NCI-H2196 (cell line): ENCODE data around the gene LRCH1.
"Not testable (repeated sequence)": the region's sequence is repeated elsewhere in the genome, so short reads cannot be mapped to it uniquely, and the experiment has no call there.

Source experiments
- DNase-seq: peaks from one replicate; lab custom pipeline; 2025; ENCODE audit not compliant: unreplicated experiment; lab: John Stamatoyannopoulos, UW

LRCH1 gene, protein sequence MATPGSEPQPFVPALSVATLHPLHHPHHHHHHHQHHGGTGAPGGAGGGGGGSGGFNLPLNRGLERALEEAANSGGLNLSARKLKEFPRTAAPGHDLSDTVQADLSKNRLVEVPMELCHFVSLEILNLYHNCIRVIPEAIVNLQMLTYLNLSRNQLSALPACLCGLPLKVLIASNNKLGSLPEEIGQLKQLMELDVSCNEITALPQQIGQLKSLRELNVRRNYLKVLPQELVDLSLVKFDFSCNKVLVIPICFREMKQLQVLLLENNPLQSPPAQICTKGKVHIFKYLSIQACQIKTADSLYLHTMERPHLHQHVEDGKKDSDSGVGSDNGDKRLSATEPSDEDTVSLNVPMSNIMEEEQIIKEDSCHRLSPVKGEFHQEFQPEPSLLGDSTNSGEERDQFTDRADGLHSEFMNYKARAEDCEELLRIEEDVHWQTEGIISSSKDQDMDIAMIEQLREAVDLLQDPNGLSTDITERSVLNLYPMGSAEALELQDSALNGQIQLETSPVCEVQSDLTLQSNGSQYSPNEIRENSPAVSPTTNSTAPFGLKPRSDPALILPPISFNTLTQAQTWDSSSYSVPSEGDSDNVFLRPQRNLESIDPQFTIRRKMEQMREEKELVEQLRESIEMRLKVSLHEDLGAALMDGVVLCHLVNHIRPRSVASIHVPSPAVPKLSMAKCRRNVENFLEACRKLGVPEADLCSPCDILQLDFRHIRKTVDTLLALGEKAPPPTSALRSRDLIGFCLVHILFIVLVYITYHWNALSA

DNA sequence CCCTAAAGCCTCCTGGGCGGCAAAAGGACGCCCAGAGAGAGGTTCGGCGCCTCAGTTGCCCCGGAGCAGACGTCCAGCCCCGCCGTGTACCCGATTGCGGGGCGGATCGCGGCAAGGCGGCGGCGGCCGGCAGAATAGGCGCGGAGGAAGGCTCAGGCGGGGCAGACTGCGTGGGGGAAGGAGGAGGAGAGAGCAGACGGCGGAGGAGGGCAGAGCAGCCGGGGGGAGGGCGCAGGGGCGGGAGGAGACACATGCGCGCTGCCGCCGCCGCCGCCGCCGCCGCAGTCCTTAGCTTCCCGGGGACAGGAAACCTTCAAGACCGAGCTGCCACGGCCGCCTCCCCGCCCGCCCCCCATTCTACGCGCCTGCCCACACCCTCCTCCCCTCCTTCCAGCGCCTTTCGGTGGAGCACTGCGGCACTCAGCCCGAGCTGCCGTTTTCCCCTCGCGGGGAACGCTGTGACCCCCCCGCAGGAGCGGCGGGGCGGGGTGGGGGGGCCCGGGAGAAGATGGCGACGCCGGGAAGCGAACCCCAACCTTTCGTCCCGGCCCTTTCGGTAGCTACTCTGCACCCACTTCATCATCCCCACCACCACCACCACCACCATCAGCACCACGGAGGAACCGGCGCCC lies at the start of gene LRCH1:
Gene LRCH1, plus strand, starts transcription at position 282 of the 632 bp plus-strand sequence. Its CDS starts 227 bp downstream, at position 509.
- DNase-seq = peak; percentile 55

DNA sequence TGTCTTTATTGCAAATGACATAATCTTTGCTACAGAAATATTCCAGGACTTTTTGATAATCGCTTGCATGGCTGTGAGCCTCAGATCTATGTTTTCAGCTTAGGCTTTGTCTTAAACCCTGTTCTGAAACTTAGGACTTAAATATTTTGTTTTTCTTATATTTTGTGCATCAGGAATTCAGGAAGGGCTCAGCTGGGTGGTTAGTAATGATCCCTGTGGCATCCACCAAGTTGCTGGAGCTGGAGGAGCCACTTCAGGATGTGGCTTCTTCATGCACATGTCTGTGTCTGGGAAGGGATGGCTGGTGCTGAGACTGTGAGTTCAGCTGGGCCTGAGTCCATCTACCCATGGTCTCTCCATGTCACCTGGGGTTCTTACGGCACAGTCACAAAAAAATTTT lies 48.9 kb upstream of the LRCH1 start:
- no peak for DNase-seq

DNA sequence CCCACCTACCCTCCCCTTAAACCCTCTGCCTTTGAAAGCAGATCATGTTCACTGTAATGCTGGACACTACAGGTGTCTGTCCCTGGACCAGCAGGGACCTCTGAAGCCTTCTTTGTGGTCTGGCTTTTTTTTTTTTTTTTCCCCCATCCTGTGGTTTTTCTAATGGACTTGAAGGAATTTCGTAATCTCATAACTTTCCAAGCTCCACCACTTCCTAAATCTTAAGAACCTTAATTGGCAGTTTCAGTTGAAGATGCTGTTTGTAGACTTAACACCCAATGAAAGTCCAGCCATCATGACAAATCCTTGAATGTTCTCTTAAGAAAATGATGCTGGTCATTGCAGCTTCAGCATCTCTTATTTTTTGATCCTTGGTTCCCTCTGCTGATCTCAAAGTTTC lies 45.0 kb upstream of the LRCH1 start:
- no peak for DNase-seq

DNA sequence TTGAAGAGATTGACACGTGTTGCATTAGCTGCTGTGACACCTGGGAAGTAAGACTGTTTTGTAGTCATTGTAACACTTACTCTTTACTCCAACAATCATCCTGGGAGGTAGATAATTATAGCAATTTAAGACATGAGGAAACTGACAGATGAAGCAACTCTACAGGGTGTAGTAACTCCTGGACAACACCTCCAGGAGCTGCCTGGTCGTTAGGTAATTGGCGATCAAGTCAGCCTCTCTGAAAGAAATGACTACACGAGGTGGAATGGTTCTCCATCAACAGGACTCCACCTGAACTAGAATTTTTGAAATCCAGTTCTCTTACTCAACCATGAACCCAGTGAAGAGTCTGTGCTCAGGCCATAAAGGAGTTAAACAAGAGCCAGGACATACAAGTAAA lies 43.0 kb upstream of the LRCH1 start:
- no peak for DNase-seq

DNA sequence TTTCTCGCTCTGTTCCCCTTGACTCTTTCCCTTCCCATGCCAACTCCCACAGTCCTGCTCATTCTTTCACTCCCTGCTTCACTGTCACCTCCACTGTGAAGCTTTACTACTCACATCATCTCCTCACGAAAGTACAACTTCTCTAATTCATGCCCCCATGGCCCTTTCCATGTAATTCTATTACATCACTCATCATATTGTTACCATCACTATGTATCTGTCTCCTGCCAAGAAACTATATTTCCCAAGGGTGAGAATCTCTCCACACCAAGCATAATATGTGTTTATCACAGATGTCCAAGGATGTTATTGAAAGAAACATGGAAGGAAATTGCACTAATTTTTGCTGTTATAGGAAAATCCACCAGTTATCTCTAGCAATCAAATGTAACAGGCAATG lies 37.2 kb upstream of the LRCH1 start:
- no peak for DNase-seq

DNA sequence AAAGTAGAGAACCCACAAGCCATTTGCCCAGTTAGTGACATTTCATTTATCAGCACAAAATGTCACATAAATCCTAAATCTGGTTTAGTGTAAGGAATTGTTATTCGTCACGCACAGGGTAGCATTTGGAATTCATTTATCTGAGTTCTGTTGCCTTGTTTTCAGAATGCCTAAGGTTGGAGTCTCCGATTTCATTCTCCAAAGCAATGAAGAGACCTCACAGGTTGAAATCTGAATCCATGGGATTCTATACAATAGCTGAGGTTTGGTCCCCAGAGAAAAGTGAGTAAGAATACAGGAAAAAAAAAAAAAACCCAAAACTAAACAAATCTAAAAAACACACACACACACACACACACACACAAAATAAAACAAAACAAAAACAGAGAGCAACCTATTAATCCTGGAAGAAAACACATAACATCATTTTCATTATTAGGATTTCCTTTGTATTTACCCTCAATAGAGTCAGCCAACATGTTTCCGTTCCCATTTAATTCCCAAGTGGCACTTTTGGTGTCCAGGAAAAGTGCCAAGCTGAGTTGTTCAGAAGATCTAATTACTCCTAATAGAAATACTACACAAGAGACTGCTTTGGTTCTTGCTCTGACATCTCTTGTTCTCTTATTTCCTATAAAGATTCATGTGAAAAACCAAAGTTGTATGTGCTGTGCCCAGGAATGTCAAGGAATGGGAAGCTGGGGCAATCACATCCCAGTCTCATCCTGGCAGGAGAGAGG lies 36.2 kb upstream of the LRCH1 start:
- peak; percentile 10 for DNase-seq

DNA sequence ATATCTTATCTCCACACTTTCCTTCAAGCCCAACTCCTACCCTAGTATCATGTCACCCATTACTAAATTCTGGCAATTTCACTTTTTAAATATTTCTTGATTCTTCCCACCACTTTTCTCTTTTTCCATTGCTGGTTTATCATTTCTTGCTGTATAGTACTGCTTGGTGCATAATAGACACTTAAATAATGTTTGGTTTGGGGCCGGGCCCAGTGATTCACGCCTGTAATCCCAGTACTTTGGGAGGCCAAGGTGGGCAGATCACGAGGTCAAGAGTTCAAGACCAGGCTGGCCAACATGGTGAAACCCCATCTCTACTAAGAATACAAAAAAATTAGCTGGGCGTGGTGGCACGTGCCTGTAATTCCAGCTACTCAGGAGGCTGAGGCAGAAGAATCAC lies 35.2 kb upstream of the LRCH1 start:
- DNase-seq = not testable (repeated sequence)

DNA sequence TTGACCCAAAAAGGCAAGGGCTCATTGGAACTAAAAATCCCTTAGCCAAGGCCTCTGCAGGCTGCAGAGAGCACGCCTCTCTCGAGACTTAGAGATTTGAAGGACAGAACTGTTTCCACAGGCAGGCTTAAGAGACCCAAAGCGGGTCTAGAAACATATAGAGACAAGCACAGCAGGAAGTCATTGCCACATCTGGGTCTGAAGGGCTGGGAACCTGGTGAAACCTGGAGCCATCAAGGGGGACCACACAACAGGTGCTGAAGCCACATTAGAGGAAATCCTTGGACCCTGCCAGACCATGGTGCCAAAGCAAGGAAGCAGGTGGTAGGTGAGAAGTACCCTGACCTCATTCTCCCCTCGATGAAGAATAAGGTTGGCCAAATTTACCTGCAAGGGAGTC lies 33.8 kb upstream of the LRCH1 start:
- DNase-seq = no peak

DNA sequence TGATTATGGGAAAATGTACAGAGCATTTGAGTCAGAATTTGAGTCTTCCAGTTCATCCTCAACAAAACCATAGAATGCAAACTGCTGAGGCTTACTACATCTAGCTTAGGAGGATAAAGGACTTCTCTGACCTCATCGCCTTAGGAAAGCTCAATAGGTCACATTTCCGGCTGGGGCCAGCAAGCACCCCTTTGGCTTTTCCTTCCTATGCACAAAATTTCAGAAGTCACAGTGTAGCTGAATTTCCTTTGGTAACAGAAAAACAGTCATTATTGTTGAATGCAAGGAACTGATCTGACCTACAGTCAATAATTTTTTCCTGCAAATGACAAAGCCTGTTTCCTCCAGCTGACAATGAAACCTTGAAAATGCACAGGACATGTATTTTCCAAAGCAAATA lies 32.8 kb upstream of the LRCH1 start:
- DNase-seq = no peak

DNA sequence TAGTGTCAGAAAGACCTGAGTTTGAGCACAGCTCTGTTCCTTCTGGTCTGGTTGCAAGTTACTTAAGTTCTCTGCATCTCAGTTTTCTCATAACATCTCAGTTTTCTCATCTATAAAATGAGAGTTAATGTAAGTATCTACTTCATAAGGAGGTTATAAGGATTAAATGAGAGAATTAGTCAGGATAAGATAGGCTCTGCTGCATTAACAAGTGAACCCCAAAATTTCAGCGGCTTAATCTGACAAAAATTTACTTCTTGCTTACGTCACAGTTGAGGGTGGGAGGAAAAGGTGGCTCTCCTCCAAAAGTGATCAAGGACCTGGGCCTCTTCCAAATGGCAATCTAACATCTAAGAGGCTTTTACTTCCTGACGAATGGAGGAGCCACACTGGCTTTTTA lies 31.5 kb upstream of the LRCH1 start:
- no peak for DNase-seq

DNA sequence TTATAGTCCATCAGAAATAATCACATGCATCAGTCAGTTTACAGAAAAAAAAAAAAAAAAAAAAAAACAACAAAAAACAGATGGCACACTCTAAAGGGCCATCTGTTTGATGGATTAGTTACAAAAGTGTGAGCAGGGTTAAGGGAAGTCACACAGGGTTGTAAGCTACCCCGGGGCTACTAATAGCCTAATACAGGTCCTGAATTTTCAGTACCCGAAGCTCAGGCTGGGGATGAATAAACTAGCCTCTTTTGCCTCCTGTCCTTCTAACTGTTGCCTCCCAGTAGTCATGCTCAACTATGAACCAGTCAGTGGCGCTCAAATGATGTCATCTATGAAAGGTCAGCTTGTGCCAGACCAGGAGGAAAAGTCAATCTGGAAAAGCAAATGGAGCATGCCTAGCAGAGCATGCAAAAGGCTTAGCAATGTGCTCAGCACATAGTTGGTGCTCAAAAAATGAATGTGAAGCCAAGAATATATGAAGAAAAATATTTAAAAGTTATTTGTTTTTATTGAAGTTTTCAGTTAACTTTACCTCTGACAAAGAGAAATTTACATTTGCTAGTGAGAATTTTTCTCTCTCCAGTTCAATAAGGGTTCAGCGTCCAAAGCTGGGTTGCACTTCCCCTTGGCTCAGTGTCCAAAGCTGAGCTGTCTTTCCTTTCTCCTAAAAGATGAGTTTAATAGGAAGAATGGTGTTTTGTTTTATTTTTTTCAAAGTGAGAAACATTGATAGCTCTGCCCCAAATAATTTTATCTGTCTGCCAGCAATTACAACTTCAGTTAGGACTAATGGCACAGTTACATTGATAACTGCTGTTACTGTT lies 30.8 kb upstream of the LRCH1 start:
- DNase-seq = no peak

DNA sequence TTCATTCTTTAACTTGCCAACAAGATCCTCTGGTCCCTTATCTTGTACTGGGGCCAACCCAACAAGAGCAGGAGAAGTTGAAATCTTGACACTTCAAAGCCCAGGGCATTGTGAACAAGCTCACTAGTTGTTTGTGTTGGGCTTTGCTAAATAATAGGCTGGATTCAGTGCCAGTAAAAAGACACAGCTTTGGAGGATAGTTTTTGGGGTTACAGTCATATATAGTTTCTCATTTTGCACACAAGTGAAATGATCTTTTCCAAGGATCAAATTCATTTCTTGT lies 30.3 kb upstream of the LRCH1 start:
- DNase-seq = no peak

DNA sequence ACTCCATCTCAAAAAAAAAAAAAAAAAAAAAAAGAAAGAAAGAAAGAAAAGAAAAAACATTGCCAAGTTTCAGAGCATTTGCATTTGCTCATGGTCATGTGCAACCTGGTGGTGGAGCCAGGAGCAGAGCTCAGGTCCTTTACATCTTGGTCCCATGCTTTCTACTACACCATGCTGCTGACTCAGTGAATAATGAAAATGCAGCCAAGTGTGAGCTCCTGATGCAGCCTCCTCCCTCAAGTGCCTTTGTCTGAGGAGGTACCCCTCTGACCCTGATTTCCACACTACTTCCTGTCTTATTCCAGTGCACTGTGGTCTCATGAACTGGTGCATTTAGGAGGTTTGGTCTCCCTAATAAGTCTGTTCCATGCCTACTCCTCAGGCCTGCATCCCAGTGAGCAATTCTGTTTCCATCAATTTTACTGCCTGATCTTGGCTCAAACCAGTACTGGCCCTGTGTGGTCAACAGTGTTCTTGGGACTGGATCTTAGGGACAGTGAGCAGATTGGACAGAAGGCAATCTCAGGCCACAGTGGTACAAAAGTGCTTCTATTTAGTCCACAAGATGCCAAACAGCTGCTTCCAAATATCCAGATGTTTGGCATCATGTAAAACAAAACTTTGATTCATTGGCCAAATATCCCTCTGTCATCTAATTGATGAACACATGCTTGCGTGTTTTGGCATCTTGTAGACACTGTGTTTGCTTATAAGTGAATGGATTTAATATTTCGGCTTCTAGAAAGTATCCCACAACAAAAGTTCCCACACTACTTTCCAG lies 28.8 kb upstream of the LRCH1 start:
- no peak for DNase-seq

DNA sequence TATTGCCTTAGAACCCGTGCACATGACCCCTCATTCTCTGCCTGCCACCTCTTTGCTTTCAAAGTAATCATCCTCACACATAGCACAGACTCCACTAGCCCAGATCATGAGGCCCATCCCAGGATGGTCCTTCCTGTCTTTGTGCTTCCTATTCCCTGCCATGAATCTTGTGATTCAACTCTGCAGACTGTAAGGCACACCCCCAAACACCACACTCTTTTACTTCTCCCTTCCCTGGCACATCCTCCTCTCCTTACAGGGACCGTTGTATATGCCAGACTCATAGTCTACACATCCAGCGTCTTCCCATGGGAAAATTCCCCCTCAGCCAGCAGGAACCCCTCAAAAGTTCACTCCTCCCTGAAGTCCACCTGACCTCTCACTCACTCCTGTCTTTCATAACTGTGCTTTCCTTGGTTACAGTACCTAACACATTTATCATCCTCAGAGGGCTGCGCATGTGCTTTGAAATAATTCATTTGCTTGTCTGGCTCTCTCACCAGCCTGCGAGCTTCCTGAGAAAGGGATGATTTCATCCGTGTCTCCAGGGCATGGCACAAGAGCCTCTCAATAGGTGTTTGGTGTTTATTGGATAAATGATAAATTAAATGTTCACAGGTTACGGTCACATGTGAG lies 26.8 kb upstream of the LRCH1 start:
- no peak for DNase-seq

DNA sequence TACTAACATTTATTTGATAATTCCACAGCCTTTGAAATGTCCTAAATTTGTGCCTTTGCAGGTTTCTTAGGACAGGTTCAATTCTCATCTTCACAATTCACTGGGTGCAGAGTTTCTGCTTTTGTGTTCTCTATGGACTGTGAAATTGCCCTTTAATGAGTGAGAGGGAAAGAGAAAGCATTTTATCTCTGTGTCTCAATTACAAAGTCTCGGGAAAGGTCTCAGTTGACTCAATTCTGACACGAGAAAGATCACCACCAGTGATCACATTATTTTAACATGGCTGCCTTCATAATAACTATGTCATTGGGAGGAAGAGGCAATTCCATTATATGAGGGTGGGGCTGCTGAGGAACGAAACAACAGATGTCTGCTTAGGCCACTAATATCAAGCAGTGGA lies 26.2 kb upstream of the LRCH1 start:
- DNase-seq = no peak

DNA sequence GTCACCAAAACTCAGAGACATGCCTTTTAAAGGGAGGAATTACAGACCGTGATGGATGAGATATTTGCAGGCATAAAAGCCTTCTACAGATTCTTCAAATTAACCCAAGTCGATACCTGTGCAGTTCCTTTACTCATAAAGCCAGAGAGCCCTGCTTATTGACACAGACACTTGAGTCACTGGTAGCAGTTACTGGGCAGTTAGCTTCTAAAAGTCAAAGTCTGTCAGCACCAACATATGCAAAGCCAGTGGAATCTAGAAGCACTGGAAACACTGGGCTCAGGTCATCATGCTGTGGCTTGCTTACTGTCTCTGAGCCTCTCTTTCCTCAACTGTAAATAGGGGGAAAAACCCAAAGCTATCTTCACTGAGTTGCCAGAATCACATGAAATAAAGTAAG lies 25.7 kb upstream of the LRCH1 start:
- no peak for DNase-seq

DNA sequence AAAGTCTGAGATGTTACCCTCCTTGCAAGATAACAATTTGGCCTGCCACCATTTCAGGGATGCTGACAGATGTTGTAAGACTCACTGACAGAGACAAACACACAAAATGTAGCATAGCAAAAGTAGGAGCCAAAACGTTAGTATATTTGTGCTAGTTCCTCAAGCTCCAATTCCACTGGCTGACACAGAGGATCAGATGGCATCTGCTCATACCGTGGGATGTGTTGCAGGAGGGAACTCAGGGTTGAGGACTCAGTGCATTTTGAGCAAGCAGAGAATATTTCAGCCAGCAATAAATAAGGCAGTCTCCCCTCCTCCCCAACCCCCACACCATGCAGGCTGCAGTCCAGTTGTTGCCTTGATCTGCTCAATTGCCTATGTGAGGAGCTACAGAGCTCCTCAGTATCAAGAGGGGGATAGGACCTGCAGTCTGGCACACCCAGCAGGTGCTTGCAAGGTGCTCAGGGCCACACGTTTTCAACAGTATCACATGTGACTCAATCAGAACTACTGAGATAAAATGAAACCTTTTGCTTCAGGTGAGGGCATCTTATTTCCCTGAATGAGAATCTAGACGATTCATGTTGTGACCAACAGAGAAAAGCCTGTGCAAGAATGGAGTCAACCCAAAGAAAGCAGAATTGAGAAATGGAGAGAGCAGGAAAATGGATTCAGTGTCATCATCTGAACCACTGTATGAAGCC lies 23.6 kb upstream of the LRCH1 start:
- DNase-seq = no peak

DNA sequence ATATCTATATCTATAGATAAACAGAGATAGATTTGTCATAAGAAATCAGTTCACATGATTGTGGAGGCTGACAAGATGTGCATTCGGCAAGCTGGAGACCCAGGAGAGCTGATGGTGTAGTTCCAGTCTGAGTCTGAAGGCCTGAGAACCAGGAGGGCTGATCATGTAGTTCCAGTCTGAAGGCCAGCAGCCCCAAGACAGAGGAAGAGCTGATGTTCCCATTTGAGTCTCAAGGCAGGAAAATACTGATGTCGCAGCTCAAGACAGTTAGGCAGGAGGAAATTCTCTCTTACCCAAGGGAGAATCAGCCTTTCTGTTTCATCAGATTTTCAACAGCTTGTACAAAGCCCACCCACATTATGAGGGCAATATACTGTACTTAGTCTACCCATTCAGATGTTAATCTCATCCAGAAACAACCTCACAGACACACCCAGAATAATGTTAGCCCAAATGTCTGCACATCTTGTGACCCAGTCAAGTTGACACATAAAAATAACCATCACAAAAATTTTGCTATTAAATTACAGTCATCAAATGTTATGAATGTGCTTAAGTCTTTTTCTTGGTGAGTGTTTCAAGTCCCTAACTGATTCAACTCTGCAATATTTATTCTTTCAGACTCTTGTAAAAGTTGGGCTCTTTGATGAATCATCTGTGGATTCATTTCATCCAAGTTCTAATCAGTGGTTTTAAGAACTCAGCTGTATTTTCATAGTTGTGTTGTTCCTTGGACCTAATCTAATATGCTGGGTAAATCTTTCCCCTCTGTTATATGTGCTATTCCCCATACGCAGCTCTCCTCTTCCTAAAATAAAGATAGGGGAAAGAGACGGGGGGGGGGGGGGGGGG lies 22.7 kb upstream of the LRCH1 start:
- no peak for DNase-seq
